Hindlimb muscle (tissue), 1 donor: ENCODE data around the gene LILRA6. TPM values are rescaled to one million over a fixed set of nuclear protein-coding genes. Genes with fewer than 3 reads are reported as not detected.
"Not testable (repeated sequence)": the region's sequence is repeated elsewhere in the genome, so short reads cannot be mapped to it uniquely, and the experiment has no call there.

Source experiments
- DNase-seq: peaks from one replicate; pipeline ENCODE4 v3.0.0-alpha.2; 2013
- polyA plus RNA-seq: library from polyadenylated mRNA; unstranded; fragments of 120-200 nt; gene quantifications from one replicate; pipeline ENCODE4 v1.2.1, GENCODE V29; 2013; ENCODE audit not compliant: insufficient read length

The LILRA6 gene
- polyA plus RNA-seq, 1 donor = 2.0 TPM

- DNase-seq = no peak
These were observed 35.8 kb downstream of the LILRA6 start for GRCh38 chr19:54206831-54207177.

- no peak for DNase-seq
These were observed 36.4 kb downstream of the LILRA6 start for GRCh38 chr19:54206030-54206830.

- DNase-seq = no peak
These were observed 37.7 kb downstream of the LILRA6 start for GRCh38 chr19:54204767-54205468.

- DNase-seq = no peak
These were observed 39.4 kb downstream of the LILRA6 start for GRCh38 chr19:54203151-54203611.

GRCh38 chr19:54201980-54202379 is 40.6 kb downstream of the LILRA6 start:
- DNase-seq = no peak

- DNase-seq = no peak
These were observed 41.4 kb downstream of the LILRA6 start for GRCh38 chr19:54201172-54201701.

GRCh38 chr19:54199401-54199800 is 43.2 kb downstream of the LILRA6 start:
- DNase-seq = no peak

- DNase-seq = no peak
These were observed 45.5 kb downstream of the LILRA6 start for GRCh38 chr19:54197121-54197520.

- no peak for DNase-seq
These were observed 46.1 kb downstream of the LILRA6 start for GRCh38 chr19:54196536-54196935.

- not testable (repeated sequence) for DNase-seq
These were observed 48.1 kb downstream of the LILRA6 start for GRCh38 chr19:54194463-54194862.

- no peak for DNase-seq
These were observed 49.6 kb downstream of the LILRA6 start for GRCh38 chr19:54193011-54193410.

- DNase-seq = no peak
These were observed 50.7 kb downstream of the LILRA6 start for GRCh38 chr19:54191811-54192453.

GRCh38 chr19:54191011-54191810 is 51.4 kb downstream of the LILRA6 start, which contains the start of gene TSEN34:
TSS of gene TSEN34 (plus strand) at chr19:54191308. CDS start at chr19:54191365, 57 bp downstream.
- DNase-seq = peak; percentile 92

- DNase-seq = peak; percentile 100
These were observed 52.0 kb downstream of the LILRA6 start for GRCh38 chr19:54190503-54191010.

GRCh38 chr19:54189735-54190502 is 52.7 kb downstream of the LILRA6 start:
- DNase-seq = peak; percentile 100

GRCh38 chr19:54189145-54189734 is 53.4 kb downstream of the LILRA6 start, which contains the start of gene MBOAT7:
TSS of gene MBOAT7 (minus strand) at chr19:54189580. CDS start at chr19:54188508, 1,072 bp downstream.
- no peak for DNase-seq

GRCh38 chr19:54188215-54188871 is 54.2 kb downstream of the LILRA6 start:
- DNase-seq = no peak

GRCh38 chr19:54186934-54187381 is 55.6 kb downstream of the LILRA6 start:
- DNase-seq = no peak
